Right lobe of liver (tissue), 6 donors: ENCODE data around the gene MYO5C. TPM values are rescaled to one million over a fixed set of nuclear protein-coding genes. Genes with fewer than 3 reads are reported as not detected.
A peak's percentile ranks its signal among the peaks of the same experiment; 100 is the strongest.

Source experiments
- ATAC-seq, 4 donors: fragments of 200-7000 bp; cut with Tn5 transposase; one replicate each; pipeline ENCODE4 v1.9.1; 2020; ENCODE audit warnings: mild to moderate bottlenecking in 4 of 4, moderate library complexity in 4 of 4
- DNase-seq, 3 donors: peaks; one replicate each; pipeline ENCODE4 v3.0.0-alpha.2; 2020
- H3K27ac ChIP-seq, 3 donors: fragments of 200-600 bp; one replicate each; pipeline ENCODE4 v1.8.0; 2022
- H3K27me3 ChIP-seq, 2 donors: fragments of 200-600 bp; one replicate each; pipeline ENCODE4 v1.8.0; 2022
- H3K36me3 ChIP-seq, 4 donors: fragments of 200-600 bp; sonication (generic) in 1 of 4; one replicate each; pipeline versions ENCODE4 v1.5.1 to v1.8.0; 2017 to 2022; ENCODE audit warnings: control low read depth in 1 of 4
- H3K4me1 ChIP-seq, 4 donors: fragments of 200-600 bp; sonication (generic) in 1 of 4; one replicate each; pipeline versions ENCODE4 v1.5.1 to v1.8.0; 2017 to 2022; ENCODE audit warnings: control low read depth in 1 of 4
- H3K4me3 ChIP-seq, 3 donors: fragments of 200-600 bp; one replicate each; pipeline ENCODE4 v1.8.0; 2022
- H3K9me3 ChIP-seq, 4 donors: fragments of 200-600 bp; sonication (generic) in 1 of 4; one replicate each; pipeline versions ENCODE4 v1.5.1 to v1.8.0; 2017 to 2022; ENCODE audit warnings: control low read depth in 1 of 4
- CTCF ChIP-seq, 4 donors: fragments of 200-600 bp in 3 of 4; fragments of 450-650 bp in 1 of 4; IDR thresholded peaks; one replicate each; pipeline versions ENCODE4 v1.5.1 to v1.8.0; 2016 to 2022; ENCODE audit warnings: antibody characterized with exemption in 4 of 4, mild to moderate bottlenecking in 2 of 4
- POLR2A ChIP-seq: fragments of 450-650 bp; IDR thresholded peaks from one replicate; pipeline ENCODE4 v1.6.1; 2017; ENCODE audit warnings: antibody characterized with exemption, mild to moderate bottlenecking
- WGBS: methylation state at CpG from one replicate; pipeline ENCODE4 v1.1.6; 2018; ENCODE audit warnings: low coverage, low lambda C conversion rate; ENCODE audit not compliant: insufficient coverage; ENCODE audit errors: missing lambda C conversion rate; 5-methylcytosine and 5-hydroxymethylcytosine counted together
- intact Hi-C, 2 donors: fragments of 100-400 bp; cut with DNase I; formaldehyde crosslinking; loops; one replicate each; pipeline versions ENCODE4 v1.11.2 to v1.14.1; 2022
- total RNA-seq, 6 experiments: library from RNA; depleted of rRNA in 2 of 6; stranded (reverse); fragments of >200 nt in 2 of 6; fragmentation: NEBNext Ultra II Directional in 3 of 6; extraction: Animal tissue kit (Norgen Biotek cat#: 25700) in 3 of 6; gene quantifications; one replicate each; pipeline versions ENCODE4 v1.1.0 to v1.2.4, GENCODE V29; 2016 to 2023
- donor health status: DM: no; HTN: yes; CAD: no.
- donor health status: DM: no; HTN: no; CAD: no.
- donor health status: DM: no; HTN: no; CAD: no.
- donor health status: DM: no; HTN: yes; CAD: no.
- donor health status: DM: no; HTN: yes; CAD: no.

Gene MYO5C
- total RNA-seq, 6 experiments from 2014 or later, result 5.8 to 10.2 (median 7.1) TPM

- H3K4me1 ChIP-seq, result no peaks in the 10 kb centered on the region
- DNase-seq (peak in 1 of 3 donors; percentile 62), ATAC-seq (peak; percentile 79 to 96 (median 86))
- H3K36me3 ChIP-seq, result peaks cover 0 to 3% (median 0%) of the 10 kb centered on the region in 4 donors
- 5% methylated on average over 10 of the region's 10 CpGs for WGBS
- TF ChIP-seq CTCF (IDR thresholded peaks at IDR 0.05) (peak; percentile 64 to 77 (median 72)), POLR2A (no peak)
- no peak overlapping the region for H3K27ac ChIP-seq
- intact Hi-C loops, result no loop called here
- H3K27me3 ChIP-seq, result no peaks in the 10 kb centered on the region
- no peaks in the 10 kb centered on the region for H3K9me3 ChIP-seq
- H3K4me3 ChIP-seq, result no peak overlapping the region
These were observed 39.2 kb downstream of the MYO5C start for GRCh38 chr15:52256366-52256765.

- Histone ChIP-seq H3K27me3 (no peaks in the 10 kb centered on the region), H3K4me3 (no peak overlapping the region), H3K36me3 (peaks cover 0 to 3% (median 0%) of the 10 kb centered on the region in 4 donors), H3K27ac (no peak overlapping the region), H3K4me1 (no peaks in the 10 kb centered on the region), H3K9me3 (no peaks in the 10 kb centered on the region)
- ATAC-seq (no peak), DNase-seq (no peak)
- no peak for TF ChIP-seq CTCF (IDR thresholded peaks at IDR 0.05)
- TF ChIP-seq POLR2A, result no peak
- intact Hi-C loops, result no loop called here
- WGBS, result 51% methylated on average over 6 of the region's 6 CpGs
These were observed 39.7 kb downstream of the MYO5C start for GRCh38 chr15:52255935-52256334.

- no peak overlapping the region for H3K4me3 ChIP-seq
- H3K4me1 ChIP-seq, result no peaks in the 10 kb centered on the region
- peaks cover 0 to 3% (median 0%) of the 10 kb centered on the region in 4 donors for H3K36me3 ChIP-seq
- TF ChIP-seq POLR2A (no peak), CTCF (IDR thresholded peaks at IDR 0.05) (no peak)
- no peak for DNase-seq
- peak in 1 of 4 donors; percentile 19 for ATAC-seq
- H3K27me3 ChIP-seq, result no peaks in the 10 kb centered on the region
- H3K27ac ChIP-seq, result no peak overlapping the region
- H3K9me3 ChIP-seq, result no peaks in the 10 kb centered on the region
- intact Hi-C loops, result no loop called here
- WGBS, result 100% methylated on average over 1 of the region's 1 CpG
These were observed 40.6 kb downstream of the MYO5C start for GRCh38 chr15:52255008-52255407.

- DNase-seq (no peak), ATAC-seq (no peak)
- TF ChIP-seq CTCF (IDR thresholded peaks at IDR 0.05) (no peak), POLR2A (no peak)
- H3K27ac ChIP-seq, result no peak overlapping the region
- H3K4me3 ChIP-seq, result no peak overlapping the region
- H3K9me3 ChIP-seq, result no peaks in the 10 kb centered on the region
- WGBS, result 100% methylated on average over 1 of the region's 4 CpGs
- H3K4me1 ChIP-seq, result no peaks in the 10 kb centered on the region
- peaks cover 0 to 3% (median 0%) of the 10 kb centered on the region in 4 donors for H3K36me3 ChIP-seq
- intact Hi-C loops, result no loop called here
- H3K27me3 ChIP-seq, result no peaks in the 10 kb centered on the region
These were observed 41.2 kb downstream of the MYO5C start for GRCh38 chr15:52254391-52254790.

GRCh38 chr15:52252781-52253180 is 42.8 kb downstream of the MYO5C start:
- H3K27ac ChIP-seq, result no peak overlapping the region

More at GRCh38 chr15:52252781-52253180, 42.8 kb downstream of the MYO5C start:
- 80% methylated on average over 4 of the region's 4 CpGs for WGBS
- no peaks in the 10 kb centered on the region for H3K4me1 ChIP-seq
- H3K4me3 ChIP-seq, result no peak overlapping the region
- no peaks in the 10 kb centered on the region for H3K9me3 ChIP-seq
- TF ChIP-seq POLR2A (no peak), CTCF (IDR thresholded peaks at IDR 0.05) (no peak)
- intact Hi-C loops, result no loop called here
- H3K27me3 ChIP-seq, result no peaks in the 10 kb centered on the region
- DNase-seq, result no peak
- H3K36me3 ChIP-seq, result peaks cover 0 to 3% (median 0%) of the 10 kb centered on the region in 4 donors
- ATAC-seq, result peak in 1 of 4 donors; percentile 15
